ENCODE data around the gene HDAC10. TPM values are rescaled to one million over a fixed set of nuclear protein-coding genes. Genes with fewer than 3 reads are reported as not detected.

The HDAC10 gene
- total RNA-seq, 1 experiment from 2014 or later = 45.0 TPM

DNA sequence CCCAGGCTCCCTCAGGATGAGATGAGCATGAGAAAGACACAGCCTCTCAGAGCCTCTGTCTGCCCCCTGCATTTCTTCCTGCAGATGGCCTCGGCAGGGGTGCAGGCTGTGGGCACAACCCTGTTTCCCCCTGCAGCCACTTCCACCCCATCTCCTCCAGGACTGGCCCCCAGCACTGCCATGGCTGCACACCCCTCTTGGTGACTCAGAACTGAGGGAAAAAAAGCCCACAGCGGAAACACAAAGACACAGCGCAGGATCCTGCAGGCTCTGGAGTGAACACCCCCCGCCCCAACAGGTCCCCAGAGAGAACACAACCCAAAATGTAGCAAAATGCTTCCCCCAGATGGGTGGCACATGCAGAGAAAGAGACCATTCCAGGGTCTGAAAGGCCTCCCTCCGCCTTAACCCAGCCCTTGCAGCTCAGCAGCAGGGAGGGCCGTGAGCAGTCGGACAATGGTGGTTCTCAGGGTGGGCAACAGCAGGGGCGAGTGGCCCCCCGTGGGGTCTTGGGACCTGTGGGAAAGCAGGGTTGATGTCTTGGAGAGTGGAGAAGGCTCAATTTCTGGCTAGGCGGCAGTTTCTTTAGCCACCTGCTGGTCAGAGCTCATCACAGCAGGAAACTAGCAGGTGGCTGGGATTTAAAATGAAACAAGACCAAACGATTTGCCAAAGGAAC, 14.2 kb downstream of the HDAC10 start:
- Histone ChIP-seq H3K79me1 (ENCODE audit: insufficient read depth, low read depth, low read length, poor library complexity, severe bottlenecking) (no peaks in the 10 kb centered on the region), H4K20me1 (ENCODE audit: control insufficient read depth, insufficient read depth, insufficient read length) (peaks cover 6% of the 10 kb centered on the region), H3K14ac (ENCODE audit: insufficient read depth, low read length) (peak overlapping the region; percentile 35; the same call in 1 of the 2 replicates), H3K4ac (ENCODE audit: low read depth, low read length) (no peak overlapping the region), H4K8ac (replicated peaks; ENCODE audit: insufficient read length, low read depth, low read length) (no peak overlapping the region), H3K4me2 (ENCODE audit: insufficient read depth, insufficient read length, low read length) (no peak overlapping the region), H4K5ac (ENCODE audit: insufficient read length, low read depth, low read length) (no peak overlapping the region), H3K18ac (ENCODE audit: insufficient read length, low read depth, low read length) (no peak overlapping the region), H3K23me2 (ENCODE audit: insufficient read length, low read depth, low read length, poor library complexity, severe bottlenecking) (no peaks in the 10 kb centered on the region), H3K4me1 (ENCODE audit: insufficient read depth, low read length) (no peaks in the 10 kb centered on the region; the same call in 1 of the 2 replicates), H2BK12ac (ENCODE audit: insufficient read length, low read depth, low read length) (no peak overlapping the region), H2BK5ac (ENCODE audit: insufficient read length, low read length) (no peak overlapping the region), H3K9me3 (ENCODE audit: control insufficient read depth, low read depth, low read length) (no peaks in the 10 kb centered on the region), H2BK120ac (ENCODE audit: low read depth, low read length, poor library complexity, severe bottlenecking) (no peak overlapping the region), H2AK5ac (ENCODE audit: insufficient read length, low read length) (no peak overlapping the region), H3K79me2 (ENCODE audit: insufficient read depth, low read length) (no peaks in the 10 kb centered on the region; the same call in 1 of the 2 replicates), H2BK15ac (ENCODE audit: low read depth, low read length) (no peak overlapping the region), H3T11ph (ENCODE audit: low read length) (no peak overlapping the region), H4K91ac (ENCODE audit: insufficient read length, low read depth, low read length) (no peak overlapping the region), H3K23ac (ENCODE audit: insufficient read length, low read depth, low read length) (no peak overlapping the region), H3K27me3 (ENCODE audit: insufficient read depth, low read length) (no peaks in the 10 kb centered on the region), H3K56ac (ENCODE audit: insufficient read length, low read depth, low read length) (no peak overlapping the region), H2BK20ac (ENCODE audit: low read depth, low read length, poor library complexity, severe bottlenecking) (no peak overlapping the region), H3K9ac (ENCODE audit: extremely low read depth, insufficient read length, low read length) (no peak overlapping the region), H2AFZ (ENCODE audit: low read length) (no peak overlapping the region), H3K27ac (ENCODE audit: insufficient read length, low read depth, low read length) (no peak overlapping the region)
- peak overlapping the region in 2 of 3 experiments; percentile 49 to 87; a peak in 3 of 7 replicates for H3K27ac Mint-ChIP-seq
- H3K4me3 Mint-ChIP-seq = no peak overlapping the region
- no CpG with 5 or more reads among the region's 11 CpGs for WGBS (ENCODE audit: extremely low coverage, insufficient read length, low lambda C conversion rate)
- DNase-seq = no peak
- TF ChIP-seq, protein P1, sequence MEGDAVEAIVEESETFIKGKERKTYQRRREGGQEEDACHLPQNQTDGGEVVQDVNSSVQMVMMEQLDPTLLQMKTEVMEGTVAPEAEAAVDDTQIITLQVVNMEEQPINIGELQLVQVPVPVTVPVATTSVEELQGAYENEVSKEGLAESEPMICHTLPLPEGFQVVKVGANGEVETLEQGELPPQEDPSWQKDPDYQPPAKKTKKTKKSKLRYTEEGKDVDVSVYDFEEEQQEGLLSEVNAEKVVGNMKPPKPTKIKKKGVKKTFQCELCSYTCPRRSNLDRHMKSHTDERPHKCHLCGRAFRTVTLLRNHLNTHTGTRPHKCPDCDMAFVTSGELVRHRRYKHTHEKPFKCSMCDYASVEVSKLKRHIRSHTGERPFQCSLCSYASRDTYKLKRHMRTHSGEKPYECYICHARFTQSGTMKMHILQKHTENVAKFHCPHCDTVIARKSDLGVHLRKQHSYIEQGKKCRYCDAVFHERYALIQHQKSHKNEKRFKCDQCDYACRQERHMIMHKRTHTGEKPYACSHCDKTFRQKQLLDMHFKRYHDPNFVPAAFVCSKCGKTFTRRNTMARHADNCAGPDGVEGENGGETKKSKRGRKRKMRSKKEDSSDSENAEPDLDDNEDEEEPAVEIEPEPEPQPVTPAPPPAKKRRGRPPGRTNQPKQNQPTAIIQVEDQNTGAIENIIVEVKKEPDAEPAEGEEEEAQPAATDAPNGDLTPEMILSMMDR (conservative IDR thresholded peaks at IDR 0.05) = peak; percentile 68
- H3K4me1 Mint-ChIP-seq = peaks cover 11 to 12% of the 10 kb centered on the region in 2 experiments
- peaks cover 6 to 10% of the 10 kb centered on the region in 2 experiments; a peak in 4 of 5 replicates for H3K9me3 Mint-ChIP-seq
- H3K36me3 Mint-ChIP-seq (ENCODE audit: insufficient read depth in 1 of 3, low read depth in 3 of 3) = peaks cover 14 to 39% (median 35%) of the 10 kb centered on the region in 3 experiments
- H3K27me3 Mint-ChIP-seq (ENCODE audit: low read depth) = no peaks in the 10 kb centered on the region

Measured in H9 (cell line).